Loucy (cell line): ENCODE data around the gene SERTAD1.

Experiments
- CTCF ChIP-seq: fragments of 200-600 bp; sonication (generic); conservative IDR thresholded peaks from 2 replicates; pipeline ENCODE4 v1.5.1; 2014; ENCODE audit warnings: mild to moderate bottlenecking, antibody characterized with exemption, low read length
- EZH2phosphoT487 ChIP-seq: fragments of 200-600 bp; IDR thresholded peaks from 2 replicates; pipeline ENCODE4 v1.6.1; 2018; ENCODE audit warnings: antibody characterized with exemption, mild to moderate bottlenecking, moderate library complexity, borderline replicate concordance

GRCh38 chr19:40387155-40387554, 38.6 kb downstream of the SERTAD1 start:
- TF ChIP-seq CTCF (no peak), EZH2phosphoT487 (no peak)
